ENCODE results near the gene ABCB10. TPM values are rescaled to one million over a fixed set of nuclear protein-coding genes. Genes with fewer than 3 reads are reported as not detected.

ABCB10 gene
- total RNA-seq, 1 donor from 2014 or later, result 16.4 TPM

DNA sequence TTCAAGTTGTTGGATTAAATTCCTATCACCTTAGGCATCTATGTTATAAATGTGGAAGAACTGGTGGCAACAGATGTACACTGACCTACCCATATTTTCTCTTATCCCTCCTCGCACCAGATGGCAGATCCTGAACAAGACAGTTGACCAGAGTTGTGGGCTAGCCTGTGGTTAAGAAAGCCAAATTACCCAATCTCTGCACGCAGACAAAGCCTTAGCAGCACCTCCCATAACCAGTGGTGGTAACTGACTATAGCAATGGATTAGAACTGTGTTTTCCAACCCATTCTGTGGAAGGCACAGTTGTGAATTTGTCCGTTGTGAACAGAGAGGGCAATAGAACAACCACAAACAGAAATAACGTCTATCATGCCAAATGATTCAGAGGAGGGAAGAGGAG, 20.6 kb downstream of the ABCB10 start:
- Mint-ChIP-seq H3K4me3 (no peak overlapping the region), H3K9me3 (no peaks in the 10 kb centered on the region), H3K4me1 (no peaks in the 10 kb centered on the region), H3K36me3 (peaks cover 45% of the 10 kb centered on the region), H3K27me3 (ENCODE audit: low read depth) (no peaks in the 10 kb centered on the region), H3K27ac (no peak overlapping the region)
- DNase-seq (ENCODE audit: low spot score in 2 of 2, unreplicated experiment in 2 of 2), result no peak
- TF ChIP-seq, protein P1, sequence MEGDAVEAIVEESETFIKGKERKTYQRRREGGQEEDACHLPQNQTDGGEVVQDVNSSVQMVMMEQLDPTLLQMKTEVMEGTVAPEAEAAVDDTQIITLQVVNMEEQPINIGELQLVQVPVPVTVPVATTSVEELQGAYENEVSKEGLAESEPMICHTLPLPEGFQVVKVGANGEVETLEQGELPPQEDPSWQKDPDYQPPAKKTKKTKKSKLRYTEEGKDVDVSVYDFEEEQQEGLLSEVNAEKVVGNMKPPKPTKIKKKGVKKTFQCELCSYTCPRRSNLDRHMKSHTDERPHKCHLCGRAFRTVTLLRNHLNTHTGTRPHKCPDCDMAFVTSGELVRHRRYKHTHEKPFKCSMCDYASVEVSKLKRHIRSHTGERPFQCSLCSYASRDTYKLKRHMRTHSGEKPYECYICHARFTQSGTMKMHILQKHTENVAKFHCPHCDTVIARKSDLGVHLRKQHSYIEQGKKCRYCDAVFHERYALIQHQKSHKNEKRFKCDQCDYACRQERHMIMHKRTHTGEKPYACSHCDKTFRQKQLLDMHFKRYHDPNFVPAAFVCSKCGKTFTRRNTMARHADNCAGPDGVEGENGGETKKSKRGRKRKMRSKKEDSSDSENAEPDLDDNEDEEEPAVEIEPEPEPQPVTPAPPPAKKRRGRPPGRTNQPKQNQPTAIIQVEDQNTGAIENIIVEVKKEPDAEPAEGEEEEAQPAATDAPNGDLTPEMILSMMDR (IDR thresholded peaks at IDR 0.05; ENCODE audit: unreplicated experiment), result no peak

- Mint-ChIP-seq H3K9me3 (no peaks in the 10 kb centered on the region), H3K36me3 (peaks cover 43% of the 10 kb centered on the region), H3K27ac (no peak overlapping the region), H3K4me1 (no peaks in the 10 kb centered on the region), H3K4me3 (no peak overlapping the region), H3K27me3 (ENCODE audit: low read depth) (no peaks in the 10 kb centered on the region)
- no peak for DNase-seq (ENCODE audit: low spot score in 2 of 2, unreplicated experiment in 2 of 2)
- TF ChIP-seq, protein P1 (IDR thresholded peaks at IDR 0.05; ENCODE audit: unreplicated experiment), result no peak
These were observed 21.5 kb downstream of the ABCB10 start for GRCh38 chr1:229536982-229537381.

- Mint-ChIP-seq H3K9me3 (no peaks in the 10 kb centered on the region), H3K36me3 (peaks cover 42% of the 10 kb centered on the region), H3K27me3 (ENCODE audit: low read depth) (no peaks in the 10 kb centered on the region), H3K4me3 (no peak overlapping the region), H3K27ac (no peak overlapping the region), H3K4me1 (no peaks in the 10 kb centered on the region)
- DNase-seq (ENCODE audit: low spot score in 2 of 2, unreplicated experiment in 2 of 2), result no peak
- TF ChIP-seq, protein P1 (IDR thresholded peaks at IDR 0.05; ENCODE audit: unreplicated experiment), result no peak
These were observed 23.3 kb downstream of the ABCB10 start for GRCh38 chr1:229535230-229535629.

DNA sequence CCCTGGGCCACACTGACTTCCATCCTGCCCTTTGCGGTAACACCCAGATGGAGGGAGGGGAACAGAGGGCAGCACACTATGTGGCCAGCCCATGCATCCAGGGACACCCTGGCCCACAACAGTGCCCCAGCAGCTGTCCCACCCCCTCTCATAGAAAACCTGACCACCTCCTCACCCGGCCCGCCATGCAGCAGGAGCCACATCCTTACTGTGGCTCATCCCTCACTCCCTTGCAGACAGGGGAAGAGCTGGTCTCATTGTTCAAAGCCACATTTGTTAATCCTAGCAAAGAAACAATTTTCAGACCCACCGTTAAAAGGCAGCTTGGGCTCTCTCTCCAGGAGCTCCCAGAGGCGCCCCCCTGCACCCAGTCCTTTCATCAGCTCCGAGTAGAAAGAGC, 27.2 kb downstream of the ABCB10 start:
- H3K4me3 Mint-ChIP-seq, result no peak overlapping the region
- H3K36me3 Mint-ChIP-seq, result peaks cover 36% of the 10 kb centered on the region
- TF ChIP-seq, protein P1 (IDR thresholded peaks at IDR 0.05; ENCODE audit: unreplicated experiment), result no peak
- H3K9me3 Mint-ChIP-seq, result no peaks in the 10 kb centered on the region
- DNase-seq (ENCODE audit: low spot score in 2 of 2, unreplicated experiment in 2 of 2), result no peak
- H3K4me1 Mint-ChIP-seq, result no peaks in the 10 kb centered on the region
- H3K27ac Mint-ChIP-seq, result no peak overlapping the region
- H3K27me3 Mint-ChIP-seq (ENCODE audit: low read depth), result no peaks in the 10 kb centered on the region

DNA sequence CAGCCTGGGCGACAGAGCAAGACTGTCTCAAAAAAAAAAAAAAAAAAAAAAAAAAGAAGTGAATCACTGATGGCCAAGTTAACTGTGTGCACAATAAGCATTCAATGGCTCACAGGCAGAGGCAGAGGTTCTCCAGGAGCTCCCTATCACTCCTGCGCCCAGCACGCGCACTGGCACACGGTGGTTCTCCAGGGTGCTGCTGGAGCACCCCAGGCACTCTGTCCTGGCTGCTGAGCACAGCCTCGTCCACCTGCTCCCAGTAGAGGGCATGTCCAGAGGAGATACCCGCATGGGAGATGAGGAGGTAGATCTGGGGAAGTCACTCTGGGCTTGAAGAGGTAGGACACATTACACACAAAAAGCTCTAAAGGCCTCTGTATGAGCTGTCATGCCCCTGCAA, 28.9 kb downstream of the ABCB10 start:
- Mint-ChIP-seq H3K9me3 (no peaks in the 10 kb centered on the region), H3K4me1 (no peaks in the 10 kb centered on the region), H3K27ac (no peak overlapping the region), H3K36me3 (peaks cover 41% of the 10 kb centered on the region), H3K4me3 (no peak overlapping the region), H3K27me3 (ENCODE audit: low read depth) (no peaks in the 10 kb centered on the region)
- DNase-seq (ENCODE audit: low spot score in 2 of 2, unreplicated experiment in 2 of 2), result no peak
- TF ChIP-seq, protein P1 (IDR thresholded peaks at IDR 0.05; ENCODE audit: unreplicated experiment), result no peak

DNA sequence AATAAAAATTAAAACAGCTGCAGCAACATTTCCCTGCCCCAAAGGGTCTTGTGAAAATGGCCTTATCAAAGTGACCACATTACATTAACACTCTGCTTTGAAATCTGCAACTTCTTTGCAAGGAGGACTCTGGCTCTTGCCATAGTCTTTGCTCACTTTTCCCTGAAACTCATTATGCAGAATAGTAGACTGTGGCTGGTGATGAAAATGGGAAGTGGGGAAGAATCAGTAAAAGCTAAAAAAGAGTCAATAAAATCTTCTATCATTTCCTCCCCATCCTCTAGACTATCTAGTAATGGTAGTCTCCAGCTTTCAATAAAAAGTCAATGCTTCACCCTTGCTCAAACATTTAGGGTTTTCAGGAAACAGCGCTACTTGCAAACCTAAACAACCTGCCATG, 31.8 kb downstream of the ABCB10 start:
- Mint-ChIP-seq H3K4me1 (no peaks in the 10 kb centered on the region), H3K27me3 (ENCODE audit: low read depth) (no peaks in the 10 kb centered on the region), H3K36me3 (peaks cover 34% of the 10 kb centered on the region), H3K4me3 (no peak overlapping the region), H3K9me3 (no peaks in the 10 kb centered on the region), H3K27ac (no peak overlapping the region)
- DNase-seq (ENCODE audit: low spot score in 2 of 2, unreplicated experiment in 2 of 2), result no peak
- TF ChIP-seq, protein P1 (IDR thresholded peaks at IDR 0.05; ENCODE audit: unreplicated experiment), result no peak

Measured in mesothelial cell of epicardium (in vitro differentiated cells).